Fibroblast of villous mesenchyme (primary cell): ENCODE measurements around the gene ADIG. TPM values are rescaled to one million over a fixed set of nuclear protein-coding genes. Genes with fewer than 3 reads are reported as not detected.
"Not testable (repeated sequence)": the region's sequence is repeated elsewhere in the genome, so short reads cannot be mapped to it uniquely, and the experiment has no call there.

ENCODE experiments used
- DNase-seq: peaks from one replicate; pipeline ENCODE4 v3.0.0-alpha.2; 2010; ENCODE audit warnings: low read depth
- H3K4me3 ChIP-seq: 2 replicates; pipeline ENCODE4 v1.5.1; 2011; ENCODE audit warnings: low read depth, mild to moderate bottlenecking, low read length
- total RNA-seq: library from RNA; depleted of rRNA; stranded (reverse); fragments of >200 nt; gene quantifications from 2 replicates; pipeline ENCODE4 v1.2.3, GENCODE V29; 2012
- TF ChIP-seq, protein P1 (sequence below): IDR thresholded peaks from 2 replicates; pipeline ENCODE4 v1.5.1; 2012; ENCODE audit warnings: low read depth, mild to moderate bottlenecking, low read length; ENCODE audit not compliant: insufficient read depth

ADIG gene
- total RNA-seq, 1 donor = not detected

DNA sequence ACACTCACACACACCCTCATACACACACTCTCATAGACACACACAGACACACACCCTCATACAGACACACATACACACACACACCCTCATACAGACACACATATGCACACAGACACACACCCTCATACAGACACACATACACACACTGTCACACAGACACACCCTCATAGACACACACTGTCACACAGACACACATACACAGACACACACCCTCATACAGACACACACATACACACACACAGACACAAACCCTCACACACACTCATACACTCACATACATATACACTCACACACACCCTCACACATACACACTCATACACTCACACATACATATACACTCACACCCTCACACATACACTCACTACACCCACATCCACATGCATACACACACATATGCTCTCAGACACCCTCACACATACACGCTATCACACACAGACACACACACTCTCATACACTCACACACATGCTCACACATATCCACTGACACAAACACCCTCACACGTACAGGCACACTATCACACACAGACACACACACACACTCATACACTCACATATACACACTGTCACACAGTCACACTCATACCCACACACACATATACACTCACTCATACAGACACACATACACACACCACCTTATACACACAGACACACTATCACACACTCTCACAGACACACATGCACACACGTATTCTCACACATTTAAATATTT is 9.1 kb downstream of the ADIG start:
- TF ChIP-seq, protein P1, sequence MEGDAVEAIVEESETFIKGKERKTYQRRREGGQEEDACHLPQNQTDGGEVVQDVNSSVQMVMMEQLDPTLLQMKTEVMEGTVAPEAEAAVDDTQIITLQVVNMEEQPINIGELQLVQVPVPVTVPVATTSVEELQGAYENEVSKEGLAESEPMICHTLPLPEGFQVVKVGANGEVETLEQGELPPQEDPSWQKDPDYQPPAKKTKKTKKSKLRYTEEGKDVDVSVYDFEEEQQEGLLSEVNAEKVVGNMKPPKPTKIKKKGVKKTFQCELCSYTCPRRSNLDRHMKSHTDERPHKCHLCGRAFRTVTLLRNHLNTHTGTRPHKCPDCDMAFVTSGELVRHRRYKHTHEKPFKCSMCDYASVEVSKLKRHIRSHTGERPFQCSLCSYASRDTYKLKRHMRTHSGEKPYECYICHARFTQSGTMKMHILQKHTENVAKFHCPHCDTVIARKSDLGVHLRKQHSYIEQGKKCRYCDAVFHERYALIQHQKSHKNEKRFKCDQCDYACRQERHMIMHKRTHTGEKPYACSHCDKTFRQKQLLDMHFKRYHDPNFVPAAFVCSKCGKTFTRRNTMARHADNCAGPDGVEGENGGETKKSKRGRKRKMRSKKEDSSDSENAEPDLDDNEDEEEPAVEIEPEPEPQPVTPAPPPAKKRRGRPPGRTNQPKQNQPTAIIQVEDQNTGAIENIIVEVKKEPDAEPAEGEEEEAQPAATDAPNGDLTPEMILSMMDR = no peak
- H3K4me3 ChIP-seq = no peak overlapping the region
- DNase-seq = no peak

- no peak overlapping the region for H3K4me3 ChIP-seq
- DNase-seq = no peak
- TF ChIP-seq, protein P1 = no peak
Observed at GRCh38 chr20:38590676-38591473, 9.9 kb downstream of the ADIG start.

DNA sequence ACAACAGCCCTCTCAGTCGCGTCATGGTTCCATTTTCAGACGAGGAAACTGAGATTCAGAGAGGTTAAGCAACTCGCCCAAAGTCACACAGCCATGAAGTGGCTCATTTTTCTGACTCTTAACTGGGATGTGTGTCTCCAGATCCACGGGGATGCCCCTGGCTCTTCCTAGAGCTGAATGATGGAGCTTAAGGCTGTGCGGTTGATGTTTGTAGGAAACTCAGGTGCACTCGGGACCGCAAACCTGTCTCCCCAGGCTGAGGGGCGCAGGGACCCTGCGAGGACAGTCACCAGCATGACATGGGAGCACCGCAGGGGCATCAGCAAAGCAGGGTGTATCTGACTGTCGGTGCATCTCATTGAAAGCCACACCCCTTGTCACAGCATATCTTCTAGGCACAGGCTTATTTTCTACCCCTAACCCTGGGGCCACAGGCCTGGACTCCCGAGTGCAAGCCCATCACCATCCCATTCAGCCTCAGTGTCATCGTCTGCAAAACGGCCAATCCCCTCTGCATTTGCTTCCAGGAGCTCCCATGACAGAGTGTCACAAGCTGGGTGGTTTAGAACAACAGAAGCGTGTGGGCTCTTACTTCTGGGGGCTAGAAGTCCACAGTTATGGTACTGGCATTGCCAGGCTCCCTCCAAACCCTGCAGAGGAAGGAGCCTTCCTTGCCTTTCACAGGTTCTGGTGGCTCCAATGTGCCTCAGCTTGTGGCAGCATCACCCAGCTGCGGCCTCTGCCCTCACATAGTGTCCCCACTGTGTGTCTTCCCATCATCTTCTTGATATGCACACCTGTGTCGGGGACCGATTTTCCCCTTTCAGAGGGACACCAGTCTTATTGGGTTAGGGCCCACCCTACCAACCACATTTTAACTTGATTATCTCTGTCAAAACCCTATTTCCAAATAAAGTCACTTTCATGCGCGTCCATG is 10.7 kb downstream of the ADIG start:
- DNase-seq = no peak
- no peak overlapping the region for H3K4me3 ChIP-seq
- TF ChIP-seq, protein P1 = no peak

DNA sequence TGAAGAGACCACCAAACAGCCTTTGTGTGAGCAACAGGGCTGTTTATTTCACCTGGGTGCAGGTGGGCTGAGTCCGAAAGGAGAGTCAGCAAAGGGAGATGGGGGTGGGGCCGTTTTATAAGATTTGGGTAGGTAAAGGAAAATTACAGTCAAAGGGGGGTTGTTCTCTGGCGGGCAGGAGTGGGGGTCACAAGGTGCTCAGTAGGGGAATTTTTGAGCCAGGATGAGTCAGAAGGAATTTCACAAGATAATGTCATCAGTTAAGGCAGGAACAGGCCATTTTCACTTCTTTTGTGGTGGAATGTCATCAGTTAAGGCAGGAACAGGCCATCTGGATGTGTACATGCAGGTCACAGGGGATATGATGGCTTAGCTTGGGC is 11.4 kb downstream of the ADIG start:
- not testable (repeated sequence) for H3K4me3 ChIP-seq
- DNase-seq = peak; percentile 38

GRCh38 chr20:38594281-38594680 is 13.3 kb downstream of the ADIG start:
- DNase-seq, H3K4me3 ChIP-seq: not testable (repeated sequence)

DNA sequence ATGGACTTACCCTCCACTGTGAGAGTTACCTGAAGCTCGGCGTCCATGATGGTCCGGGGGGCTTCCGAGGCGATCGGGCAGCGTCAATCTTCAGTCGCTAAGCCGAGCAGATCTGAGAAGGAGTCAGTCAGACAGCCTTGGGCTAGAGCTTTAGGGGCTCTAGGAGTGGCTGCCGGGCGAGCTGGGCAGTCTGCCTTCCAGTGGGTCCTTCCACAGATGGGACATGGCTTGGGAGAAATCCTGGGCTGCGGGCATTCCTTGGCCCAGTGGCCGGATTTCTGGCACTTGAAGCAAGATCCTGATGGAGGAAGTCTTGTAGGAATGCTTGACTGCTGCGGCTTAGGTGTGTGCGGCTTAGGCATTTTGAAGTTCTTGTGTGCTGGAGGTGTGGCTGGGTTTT is 14.9 kb downstream of the ADIG start:
- DNase-seq, H3K4me3 ChIP-seq: not testable (repeated sequence)

GRCh38 chr20:38599410-38599882 is 18.4 kb downstream of the ADIG start:
- no peak overlapping the region for H3K4me3 ChIP-seq
- no peak for DNase-seq
- TF ChIP-seq, protein P1 = no peak

GRCh38 chr20:38600057-38600456 is 19.1 kb downstream of the ADIG start:
- no peak for DNase-seq
- TF ChIP-seq, protein P1 = no peak
- H3K4me3 ChIP-seq = no peak overlapping the region
